ENCODE results near the gene OPTC. TPM values are rescaled to one million over a fixed set of nuclear protein-coding genes. Genes with fewer than 3 reads are reported as not detected.
"Not testable (repeated sequence)": the region's sequence is repeated elsewhere in the genome, so short reads cannot be mapped to it uniquely, and the experiment has no call there.

Gene OPTC
- total RNA-seq, 3 donors from 2014 or later (not counting 1 experiment from before 2014, with no cell fraction given) = not detected

GRCh38 chr1:203516906-203517305 lies 23.0 kb downstream of the OPTC start:
- Histone ChIP-seq H3K27me3 (ENCODE audit: control insufficient read depth, insufficient read depth, low read length) (no peaks in the 10 kb centered on the region), H3K4me1 (ENCODE audit: control insufficient read depth, insufficient read depth, low read length) (peaks cover 4% of the 10 kb centered on the region), H3K36me3 (ENCODE audit: control insufficient read depth, insufficient read depth, low read length) (no peaks in the 10 kb centered on the region), H3K9me3 (ENCODE audit: control insufficient read depth, insufficient read depth, low read length) (no peaks in the 10 kb centered on the region), H3K27ac (ENCODE audit: low read length) (no peak overlapping the region), H3K4me3 (ENCODE audit: low read length) (no peak overlapping the region)
- TF ChIP-seq CTCF (IDR thresholded peaks at IDR 0.05) = no peak
- no peak overlapping the region for H3K4me3 Mint-ChIP-seq
- no peaks in the 10 kb centered on the region for H3K4me1 Mint-ChIP-seq
- intact Hi-C loops (cut with micrococcal nuclease) = no loop called here
- ATAC-seq = no peak
- H3K36me3 Mint-ChIP-seq = no peaks in the 10 kb centered on the region
- H3K27me3 Mint-ChIP-seq (ENCODE audit: low read depth in 2 of 2) = peaks cover 0 to 9% of the 10 kb centered on the region in 2 donors
- no peaks in the 10 kb centered on the region for H3K9me3 Mint-ChIP-seq
- no peak overlapping the region for H3K27ac Mint-ChIP-seq
- WGBS (ENCODE audit: insufficient coverage) = 70% methylated on average over 5 of the region's 5 CpGs
- DNase-seq = no peak

GRCh38 chr1:203517426-203518110 lies 23.6 kb downstream of the OPTC start:
- no peaks in the 10 kb centered on the region for H3K9me3 Mint-ChIP-seq
- WGBS (ENCODE audit: insufficient coverage) = 84% methylated on average over 9 of the region's 11 CpGs
- H3K27me3 ChIP-seq (ENCODE audit: control insufficient read depth, insufficient read depth, low read length) = no peaks in the 10 kb centered on the region
- no peak for ATAC-seq
- H3K27ac Mint-ChIP-seq = no peak overlapping the region
- no peaks in the 10 kb centered on the region for H3K9me3 ChIP-seq (ENCODE audit: control insufficient read depth, insufficient read depth, low read length)
- H3K36me3 Mint-ChIP-seq = no peaks in the 10 kb centered on the region
- H3K27ac ChIP-seq (ENCODE audit: low read length) = no peak overlapping the region
- intact Hi-C loops (cut with micrococcal nuclease) = no loop called here
- peaks cover 4% of the 10 kb centered on the region for H3K4me1 ChIP-seq (ENCODE audit: control insufficient read depth, insufficient read depth, low read length)
- H3K4me3 Mint-ChIP-seq = no peak overlapping the region
- H3K4me3 ChIP-seq (ENCODE audit: low read length) = no peak overlapping the region
- no peak for DNase-seq
- no peaks in the 10 kb centered on the region for H3K4me1 Mint-ChIP-seq
- peaks cover 0 to 6% of the 10 kb centered on the region in 2 donors for H3K27me3 Mint-ChIP-seq (ENCODE audit: low read depth in 2 of 2)
- TF ChIP-seq CTCF (IDR thresholded peaks at IDR 0.05) = no peak
- H3K36me3 ChIP-seq (ENCODE audit: control insufficient read depth, insufficient read depth, low read length) = no peaks in the 10 kb centered on the region

- intact Hi-C loops (cut with micrococcal nuclease); H3K27ac ChIP-seq (ENCODE audit: low read length); H3K27me3 ChIP-seq (ENCODE audit: control insufficient read depth, insufficient read depth, low read length); H3K4me1 ChIP-seq (ENCODE audit: control insufficient read depth, insufficient read depth, low read length); ATAC-seq; DNase-seq; H3K27ac Mint-ChIP-seq; H3K27me3 Mint-ChIP-seq (ENCODE audit: low read depth in 2 of 2); H3K36me3 Mint-ChIP-seq; H3K4me3 Mint-ChIP-seq; H3K36me3 ChIP-seq (ENCODE audit: control insufficient read depth, insufficient read depth, low read length); H3K4me1 Mint-ChIP-seq; H3K4me3 ChIP-seq (ENCODE audit: low read length); H3K9me3 Mint-ChIP-seq; H3K9me3 ChIP-seq (ENCODE audit: control insufficient read depth, insufficient read depth, low read length): not testable (repeated sequence)
- WGBS (ENCODE audit: insufficient coverage) = 96% methylated on average over 3 of the region's 4 CpGs
Measured at GRCh38 chr1:203518139-203518538, 24.2 kb downstream of the OPTC start.

- no peaks in the 10 kb centered on the region for H3K4me1 ChIP-seq (ENCODE audit: control insufficient read depth, insufficient read depth, low read length)
- no peaks in the 10 kb centered on the region for H3K27me3 ChIP-seq (ENCODE audit: control insufficient read depth, insufficient read depth, low read length)
- no peaks in the 10 kb centered on the region for H3K36me3 ChIP-seq (ENCODE audit: control insufficient read depth, insufficient read depth, low read length)
- no peak overlapping the region for H3K4me3 ChIP-seq (ENCODE audit: low read length)
- WGBS (ENCODE audit: insufficient coverage) = 84% methylated on average over 7 of the region's 7 CpGs
- H3K4me1 Mint-ChIP-seq = no peaks in the 10 kb centered on the region
- no peak overlapping the region for H3K4me3 Mint-ChIP-seq
- H3K9me3 ChIP-seq (ENCODE audit: control insufficient read depth, insufficient read depth, low read length) = no peaks in the 10 kb centered on the region
- no peaks in the 10 kb centered on the region for H3K36me3 Mint-ChIP-seq
- no peak for TF ChIP-seq CTCF (IDR thresholded peaks at IDR 0.05)
- intact Hi-C loops (cut with micrococcal nuclease) = no loop called here
- no peak for DNase-seq
- H3K27me3 Mint-ChIP-seq (ENCODE audit: low read depth in 2 of 2) = peaks cover 0 to 5% of the 10 kb centered on the region in 2 donors
- H3K27ac Mint-ChIP-seq = no peak overlapping the region
- no peak for ATAC-seq
- no peak overlapping the region for H3K27ac ChIP-seq (ENCODE audit: low read length)
- H3K9me3 Mint-ChIP-seq = no peaks in the 10 kb centered on the region
Measured at GRCh38 chr1:203518541-203518940, 24.6 kb downstream of the OPTC start.
